K562 (cell line): ENCODE measurements around the gene EXOG. TPM values are rescaled to one million over a fixed set of nuclear protein-coding genes. Genes with fewer than 3 reads are reported as not detected.

Experiments used
- ARHGAP35 ChIP-seq: fragments of 450-650 bp; IDR thresholded peaks from 2 replicates; pipeline ENCODE4 v1.6.1; 2018; ENCODE audit not compliant: partially characterized antibody
- CREBBP ChIP-seq: IDR thresholded peaks from one replicate; pipeline ENCODE4 v1.6.1; 2012; ENCODE audit warnings: low read depth, mild to moderate bottlenecking, control low read depth, inconsistent platforms, low read length
- CREM ChIP-seq: IDR thresholded peaks from 2 replicates; pipeline ENCODE4 v1.6.1; 2014; ENCODE audit warnings: antibody characterized with exemption, low read depth
- DMBX1 ChIP-seq: fragments of 250-450 bp; sonication (Bioruptor Pico); IDR thresholded peaks from 2 replicates; pipeline ENCODE4 v1.8.0; 2022; ENCODE audit warnings: inconsistent platforms, mild to moderate bottlenecking, moderate library complexity, borderline replicate concordance
- HDAC2 ChIP-seq: fragments of 450-650 bp; IDR thresholded peaks from 2 replicates; pipeline ENCODE4 v1.6.1; 2016; ENCODE audit warnings: mild to moderate bottlenecking
- MIER1 ChIP-seq: fragments of 450-650 bp; IDR thresholded peaks from 2 replicates; pipeline ENCODE4 v1.6.1; 2016; ENCODE audit warnings: antibody characterized with exemption, mild to moderate bottlenecking, low read depth
- MTA2 ChIP-seq: fragments of 450-650 bp; IDR thresholded peaks from 2 replicates; pipeline ENCODE4 v1.6.1; 2016; ENCODE audit warnings: low read depth
- POLR2A ChIP-seq: fragments of 450-650 bp; conservative IDR thresholded peaks from 2 replicates; pipeline ENCODE4 v1.6.1; 2016
- ZEB2 ChIP-seq: fragments of 450-650 bp; IDR thresholded peaks from 2 replicates; pipeline ENCODE4 v1.6.1; 2016
- ZNF12 ChIP-seq: sonication (generic); formaldehyde crosslinking; IDR thresholded peaks from 2 replicates; pipeline ENCODE4 v1.4.0; 2020; ENCODE audit warnings: mild to moderate bottlenecking, missing genetic modification reagents
- ZNF24 ChIP-seq: fragments of 450-650 bp; IDR thresholded peaks from 2 replicates; pipeline ENCODE4 v1.6.1; 2016
- ZNF316 ChIP-seq: fragments of 450-650 bp; IDR thresholded peaks from 2 replicates; pipeline ENCODE4 v1.6.1; 2016
- ZNF354B ChIP-seq: fragments of 250-450 bp; sonication (Bioruptor Pico); IDR thresholded peaks from 2 replicates; pipeline ENCODE4 v1.4.0; 2020
- polyA plus RNA-seq, 8 experiments: library from polyadenylated mRNA; depleted of rRNA in 4 of 8; stranded (reverse) in 5 of 8; unstranded in 3 of 8; fragments of >200 nt; fragmentation: Nextera tagmentation in 2 of 8; fragmentation: Illumina TruSeq in 1 of 8; extraction: Ambion mirVana in 2 of 8; extraction: Trizol in 1 of 8; gene quantifications; 2 replicates each; pipeline versions ENCODE4 v1.2.1 to v1.2.3, GENCODE V29; 2011 to 2014; ENCODE audit warnings: inconsistent platforms in 1 of 8, missing spikeins in 1 of 8
- total RNA-seq, 7 experiments: library from RNA; depleted of rRNA in 6 of 7; stranded (reverse); fragments of >200 nt in 6 of 7; fragmentation: Illumina TruSeq in 2 of 7; extraction: Trizol in 2 of 7; gene quantifications; 2 replicates each; pipeline versions ENCODE4 v1.2.1 to v1.2.3, GENCODE V29; 2011 to 2021; ENCODE audit warnings: low replicate concordance in 1 of 7
- TF ChIP-seq, protein P1 (sequence below): sonication (generic); formaldehyde crosslinking; IDR thresholded peaks from 2 replicates; pipeline ENCODE4 v1.8.1; 2023; ENCODE audit warnings: mild to moderate bottlenecking, missing genetic modification reagents
- TF ChIP-seq, protein P2 (sequence below): fragments of 250-450 bp; sonication (Bioruptor Pico); IDR thresholded peaks from 2 replicates; pipeline ENCODE4 v1.5.0; 2020; ENCODE audit warnings: mild to moderate bottlenecking, borderline replicate concordance
- TF ChIP-seq, protein P3 (sequence below): fragments of 200-800 bp; sonication (Bioruptor generic); IDR thresholded peaks from 2 replicates; pipeline ENCODE4 v1.6.1; 2017; ENCODE audit warnings: missing genetic modification characterization, missing compliant biosample characterization

Gene EXOG
- total and polyA plus RNA-seq, 9 of the 15 experiments (the other 6 are each of a cell fraction or from before 2014, with no cell fraction given): 10.8 to 21.7 (median 14.8) TPM

DNA sequence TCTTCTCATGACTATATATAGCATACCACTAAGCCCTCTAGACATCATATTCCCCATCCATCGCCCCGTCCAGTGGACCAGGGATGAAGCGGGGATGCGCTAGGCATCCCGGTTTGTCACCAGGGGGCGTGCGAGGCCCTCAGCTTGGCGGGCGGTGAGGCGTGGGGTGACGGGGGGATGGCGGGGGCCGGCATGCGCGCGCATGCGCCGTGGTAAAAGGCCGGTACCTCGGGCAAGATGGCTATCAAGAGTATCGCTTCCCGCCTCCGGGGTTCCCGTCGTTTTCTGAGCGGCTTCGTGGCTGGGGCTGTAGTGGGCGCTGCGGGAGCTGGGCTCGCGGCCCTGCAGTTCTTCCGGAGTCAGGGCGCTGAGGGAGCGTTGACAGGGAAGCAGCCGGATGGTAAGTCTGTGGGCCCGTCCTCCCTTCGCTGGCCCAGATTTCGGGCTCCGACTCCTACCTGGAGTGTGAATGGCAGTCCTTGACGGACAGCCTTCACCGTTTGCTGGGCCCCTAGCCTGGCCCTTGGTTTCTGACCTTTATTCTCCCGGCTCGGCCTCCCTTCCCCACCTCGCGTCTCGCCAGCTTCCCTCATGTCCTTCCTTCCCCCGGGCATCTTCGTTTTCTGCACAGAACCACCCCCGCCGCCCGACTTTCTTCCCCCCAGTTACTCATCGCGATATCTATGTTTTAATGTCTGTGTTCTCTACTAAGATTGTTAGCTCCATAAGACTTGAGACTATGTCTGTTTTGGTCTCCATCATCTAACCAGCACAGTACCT, at the start of gene EXOG (continued):
- 0 out of 2 replicates have a peak, but pooled peaks have one; percentile 30 for TF ChIP-seq DMBX1 (CRISPR knock-in tag)
- no peak for TF ChIP-seq ARHGAP35
- TF ChIP-seq ZNF24: peak; percentile 45; the same call in 1 of the 2 replicates
- peak; percentile 35; the same call in 1 of the 2 replicates for TF ChIP-seq ZEB2
- TF ChIP-seq CREBBP: no peak
- TF ChIP-seq, protein P1, sequence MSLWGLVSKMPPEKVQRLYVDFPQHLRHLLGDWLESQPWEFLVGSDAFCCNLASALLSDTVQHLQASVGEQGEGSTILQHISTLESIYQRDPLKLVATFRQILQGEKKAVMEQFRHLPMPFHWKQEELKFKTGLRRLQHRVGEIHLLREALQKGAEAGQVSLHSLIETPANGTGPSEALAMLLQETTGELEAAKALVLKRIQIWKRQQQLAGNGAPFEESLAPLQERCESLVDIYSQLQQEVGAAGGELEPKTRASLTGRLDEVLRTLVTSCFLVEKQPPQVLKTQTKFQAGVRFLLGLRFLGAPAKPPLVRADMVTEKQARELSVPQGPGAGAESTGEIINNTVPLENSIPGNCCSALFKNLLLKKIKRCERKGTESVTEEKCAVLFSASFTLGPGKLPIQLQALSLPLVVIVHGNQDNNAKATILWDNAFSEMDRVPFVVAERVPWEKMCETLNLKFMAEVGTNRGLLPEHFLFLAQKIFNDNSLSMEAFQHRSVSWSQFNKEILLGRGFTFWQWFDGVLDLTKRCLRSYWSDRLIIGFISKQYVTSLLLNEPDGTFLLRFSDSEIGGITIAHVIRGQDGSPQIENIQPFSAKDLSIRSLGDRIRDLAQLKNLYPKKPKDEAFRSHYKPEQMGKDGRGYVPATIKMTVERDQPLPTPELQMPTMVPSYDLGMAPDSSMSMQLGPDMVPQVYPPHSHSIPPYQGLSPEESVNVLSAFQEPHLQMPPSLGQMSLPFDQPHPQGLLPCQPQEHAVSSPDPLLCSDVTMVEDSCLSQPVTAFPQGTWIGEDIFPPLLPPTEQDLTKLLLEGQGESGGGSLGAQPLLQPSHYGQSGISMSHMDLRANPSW (CRISPR knock-in tag): 0 out of 2 replicates have a peak, but pooled peaks have one; percentile 34
- TF ChIP-seq, protein P2, sequence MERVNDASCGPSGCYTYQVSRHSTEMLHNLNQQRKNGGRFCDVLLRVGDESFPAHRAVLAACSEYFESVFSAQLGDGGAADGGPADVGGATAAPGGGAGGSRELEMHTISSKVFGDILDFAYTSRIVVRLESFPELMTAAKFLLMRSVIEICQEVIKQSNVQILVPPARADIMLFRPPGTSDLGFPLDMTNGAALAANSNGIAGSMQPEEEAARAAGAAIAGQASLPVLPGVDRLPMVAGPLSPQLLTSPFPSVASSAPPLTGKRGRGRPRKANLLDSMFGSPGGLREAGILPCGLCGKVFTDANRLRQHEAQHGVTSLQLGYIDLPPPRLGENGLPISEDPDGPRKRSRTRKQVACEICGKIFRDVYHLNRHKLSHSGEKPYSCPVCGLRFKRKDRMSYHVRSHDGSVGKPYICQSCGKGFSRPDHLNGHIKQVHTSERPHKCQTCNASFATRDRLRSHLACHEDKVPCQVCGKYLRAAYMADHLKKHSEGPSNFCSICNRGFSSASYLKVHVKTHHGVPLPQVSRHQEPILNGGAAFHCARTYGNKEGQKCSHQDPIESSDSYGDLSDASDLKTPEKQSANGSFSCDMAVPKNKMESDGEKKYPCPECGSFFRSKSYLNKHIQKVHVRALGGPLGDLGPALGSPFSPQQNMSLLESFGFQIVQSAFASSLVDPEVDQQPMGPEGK (CRISPR knock-in tag): no peak
- no peak for TF ChIP-seq ZNF354B (CRISPR knock-in tag)
- TF ChIP-seq MTA2: no peak
- TF ChIP-seq ZNF12 (CRISPR knock-in tag): peak; percentile 60; the same call in 1 of the 2 replicates
- TF ChIP-seq MIER1: 0 out of 2 replicates have a peak, but pooled peaks have one; percentile 27
- peak; percentile 85 for TF ChIP-seq HDAC2
- TF ChIP-seq ZNF316: peak; percentile 42; the same call in 1 of the 2 replicates
- TF ChIP-seq, protein P3, sequence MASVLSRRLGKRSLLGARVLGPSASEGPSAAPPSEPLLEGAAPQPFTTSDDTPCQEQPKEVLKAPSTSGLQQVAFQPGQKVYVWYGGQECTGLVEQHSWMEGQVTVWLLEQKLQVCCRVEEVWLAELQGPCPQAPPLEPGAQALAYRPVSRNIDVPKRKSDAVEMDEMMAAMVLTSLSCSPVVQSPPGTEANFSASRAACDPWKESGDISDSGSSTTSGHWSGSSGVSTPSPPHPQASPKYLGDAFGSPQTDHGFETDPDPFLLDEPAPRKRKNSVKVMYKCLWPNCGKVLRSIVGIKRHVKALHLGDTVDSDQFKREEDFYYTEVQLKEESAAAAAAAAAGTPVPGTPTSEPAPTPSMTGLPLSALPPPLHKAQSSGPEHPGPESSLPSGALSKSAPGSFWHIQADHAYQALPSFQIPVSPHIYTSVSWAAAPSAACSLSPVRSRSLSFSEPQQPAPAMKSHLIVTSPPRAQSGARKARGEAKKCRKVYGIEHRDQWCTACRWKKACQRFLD (CRISPR knock-in tag): peak; percentile 57; the same call in 1 of the 2 replicates
- TF ChIP-seq CREM: peak; percentile 84
- peak; percentile 86 for TF ChIP-seq POLR2A
